Measurements from ENCODE around the gene MZF1.
"Not testable (repeated sequence)": the region's sequence is repeated elsewhere in the genome, so short reads cannot be mapped to it uniquely, and the experiment has no call there.

Gene MZF1

DNA sequence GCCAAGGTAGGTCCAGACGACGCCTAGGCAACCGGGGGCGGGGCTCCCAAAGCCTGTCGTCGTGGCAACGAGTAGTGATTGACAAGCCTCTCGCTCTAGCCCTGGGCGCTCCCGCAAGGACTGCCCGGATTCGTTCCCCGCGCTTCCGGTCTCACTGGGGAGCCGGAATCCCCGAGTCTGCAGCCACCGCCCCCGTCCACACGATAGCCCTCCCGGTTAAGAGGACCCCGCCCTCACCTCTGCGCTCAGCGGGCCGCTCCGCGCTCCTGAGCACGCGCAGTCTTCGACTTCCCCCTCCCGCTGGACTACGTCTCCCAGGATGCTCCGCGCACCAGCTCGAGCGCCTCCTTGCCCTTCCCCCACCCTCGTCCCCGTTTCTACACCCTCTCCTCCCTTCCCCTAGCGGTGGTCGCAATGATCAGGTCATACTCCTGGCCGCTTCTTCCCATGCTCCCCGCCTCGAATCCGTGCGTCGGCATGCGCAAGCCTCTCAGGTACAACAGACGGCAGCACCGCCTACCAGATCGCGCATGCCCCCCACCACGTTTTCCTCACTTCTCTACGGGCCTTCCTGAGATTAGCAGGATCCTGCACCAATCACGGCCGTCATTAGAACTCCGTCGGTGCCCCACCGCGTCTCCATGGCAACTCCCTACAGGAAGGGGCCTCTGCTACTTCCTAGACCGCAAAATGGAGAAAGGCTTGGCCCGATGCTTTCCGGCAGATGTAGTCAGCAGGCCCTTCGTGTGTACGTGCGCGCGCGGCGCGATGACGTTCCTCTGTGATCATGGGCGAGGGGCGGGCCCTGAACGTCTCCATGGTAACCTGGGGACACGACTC is at the start of gene MZF1:
Gene MZF1 (minus strand): TSS at position 518 of the 840 bp plus-strand sequence. CDS start 1,946 bp downstream, outside the sequence.
- no peak for DNase-seq

DNA sequence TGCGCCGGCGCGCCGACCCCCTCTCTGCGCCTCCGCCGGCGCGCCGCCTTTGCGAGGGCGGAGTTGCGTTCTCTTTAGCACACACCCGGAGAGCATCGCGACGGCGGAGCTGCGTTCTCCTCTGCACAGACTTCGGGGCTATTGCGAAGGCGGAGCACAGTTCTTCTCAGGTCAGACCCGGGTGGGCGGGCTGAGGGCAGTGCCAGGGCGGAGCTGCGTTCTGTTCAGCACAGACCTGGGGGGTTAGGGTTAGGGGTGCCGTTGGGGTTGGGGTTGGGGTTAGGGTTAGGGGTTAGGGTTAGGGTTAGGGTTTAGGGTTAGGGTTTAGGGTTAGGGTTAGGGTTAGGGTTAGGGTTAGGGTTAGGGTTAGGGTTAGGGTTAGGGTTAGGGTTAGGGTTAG is 34.1 kb upstream of the MZF1 start:
- not testable (repeated sequence) for DNase-seq

DNA sequence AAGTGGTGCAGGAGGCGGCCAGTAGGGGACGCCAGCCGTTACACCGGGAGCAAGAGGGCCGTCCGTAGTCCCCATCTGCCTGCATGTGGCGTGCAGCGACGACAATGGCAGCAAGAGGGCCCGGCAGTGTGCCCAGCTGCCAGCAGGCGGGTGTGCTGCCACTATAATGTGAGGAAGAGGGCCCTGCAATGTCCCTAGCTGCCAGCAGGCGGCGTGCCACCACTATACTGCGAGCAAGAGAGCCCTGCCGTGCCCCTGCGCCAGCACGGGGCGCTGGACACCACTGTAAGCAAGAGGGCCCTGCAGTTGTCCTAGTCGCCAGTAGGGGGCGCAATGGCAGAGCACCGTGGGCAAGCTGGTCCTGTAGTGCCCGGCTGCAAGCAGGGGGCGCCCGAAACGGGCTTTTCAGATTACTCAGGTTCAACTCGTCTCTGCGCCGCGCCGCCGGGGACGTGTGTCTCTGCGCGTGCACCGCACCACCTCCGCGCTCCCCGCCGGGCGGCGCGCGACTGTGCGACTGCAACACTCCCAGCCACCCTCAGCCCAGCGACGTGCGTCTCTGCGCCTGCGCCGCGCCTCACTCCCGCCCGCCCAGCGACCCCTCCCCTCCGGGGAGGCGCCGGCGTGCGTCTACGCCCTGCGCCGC is 33.2 kb upstream of the MZF1 start:
- DNase-seq: not testable (repeated sequence)

DNA sequence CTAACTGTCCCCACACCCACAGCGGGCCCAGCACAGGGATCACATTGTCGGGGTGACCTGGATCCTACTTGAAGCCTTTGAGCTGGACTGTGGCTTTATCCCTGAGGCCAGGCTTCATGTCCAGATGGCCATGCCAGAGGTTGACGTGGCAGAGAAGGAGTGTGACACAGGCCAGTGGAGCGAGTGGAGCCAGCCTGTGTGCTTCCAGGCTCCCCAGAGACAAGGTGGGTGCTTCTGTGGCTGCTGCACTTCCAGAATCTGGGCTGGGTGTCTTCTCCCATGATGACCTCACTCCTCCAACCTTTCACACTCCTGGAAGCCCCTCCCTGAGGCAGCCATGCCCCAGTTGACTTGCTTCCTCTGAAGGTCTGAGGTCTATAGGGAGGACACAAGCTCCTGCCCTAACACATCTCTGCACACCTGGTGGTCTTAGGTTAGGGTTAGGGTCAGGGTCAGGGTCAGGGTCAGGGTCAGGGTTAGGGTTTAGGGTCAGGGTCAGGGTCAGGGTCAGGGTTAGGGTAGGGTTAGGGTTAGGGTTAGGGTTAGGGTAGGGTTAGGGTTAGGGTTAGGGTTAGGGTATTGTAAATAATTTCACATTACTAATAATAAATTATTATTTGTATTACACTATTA is 13.1 kb upstream of the MZF1 start:
- no peak for DNase-seq

DNA sequence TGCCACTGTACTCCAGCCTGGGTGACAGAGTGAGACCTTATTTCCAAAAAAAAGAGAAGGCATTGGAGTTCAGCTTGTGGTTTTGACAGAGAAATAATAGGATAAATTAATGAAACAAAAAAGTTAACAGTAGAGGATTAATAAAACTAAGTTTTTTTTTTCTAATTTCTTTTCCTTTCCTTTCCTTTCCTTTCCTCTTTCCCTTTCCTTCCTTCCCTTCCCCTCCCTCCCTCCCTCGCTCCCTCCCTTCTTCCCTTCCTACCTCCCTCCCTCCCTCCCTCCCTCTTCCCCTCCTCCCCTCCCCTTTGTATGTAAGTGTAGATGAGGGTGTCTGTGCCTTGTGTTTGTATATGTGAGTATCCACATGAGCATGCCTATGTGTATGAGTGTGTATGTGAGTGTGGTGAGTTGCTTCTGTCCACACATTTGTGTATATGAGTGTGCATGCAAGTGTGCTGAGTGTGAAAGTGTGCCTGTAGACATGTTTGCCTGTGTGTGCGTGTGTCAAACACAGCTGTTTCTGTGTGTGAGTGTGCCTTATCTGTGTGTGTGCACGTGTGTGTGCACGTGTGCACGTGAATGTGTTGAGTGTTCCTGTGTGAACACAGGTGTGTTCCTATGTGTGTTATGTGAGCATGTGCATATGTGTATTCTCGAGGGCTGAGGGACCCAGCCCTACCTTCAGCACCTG is 12.5 kb upstream of the MZF1 start:
- DNase-seq: no peak

DNA sequence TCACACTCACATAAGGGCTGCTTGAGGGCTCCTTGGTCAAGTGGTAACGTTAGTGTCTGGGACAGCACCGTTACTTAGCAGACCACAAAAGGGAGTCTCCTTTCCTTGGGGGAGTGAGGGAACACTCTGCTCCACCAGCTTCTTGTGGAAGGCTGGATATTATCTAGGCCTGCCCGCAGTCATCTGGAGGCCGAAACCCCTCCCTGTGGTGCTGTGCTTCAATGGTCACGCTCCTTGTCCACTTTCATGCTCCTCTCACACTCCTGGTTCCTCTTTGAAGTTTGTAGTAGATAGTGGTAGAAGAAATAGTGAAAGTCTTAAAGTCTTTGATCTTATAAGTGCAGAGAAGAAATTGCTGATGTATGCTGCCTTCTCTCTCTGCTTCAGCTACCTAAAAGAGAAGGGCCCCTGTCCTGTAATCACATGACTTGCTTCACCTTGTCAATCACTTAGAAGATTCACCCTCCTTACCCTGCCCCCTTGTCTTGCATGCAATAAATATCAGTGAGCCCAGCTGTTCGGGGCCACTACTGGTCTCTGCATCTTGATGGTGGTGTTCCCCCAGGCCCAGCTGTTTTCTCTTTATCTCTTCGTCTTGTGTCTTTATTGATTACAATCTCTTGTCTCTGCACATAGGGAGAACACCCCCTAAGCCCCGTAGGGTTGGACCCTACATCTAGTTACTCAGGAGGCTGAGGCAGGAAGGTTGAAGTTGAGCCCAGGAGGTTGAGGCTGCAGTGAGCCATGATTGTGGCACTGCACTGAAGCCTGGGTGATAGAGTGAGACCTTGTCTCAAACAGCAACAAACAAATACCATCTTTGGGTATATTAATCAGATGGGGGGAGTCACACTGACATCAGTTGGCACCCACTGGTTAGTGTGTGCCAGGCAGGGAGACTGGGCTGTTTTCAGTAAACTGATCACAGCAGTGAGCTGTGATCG is 11.6 kb upstream of the MZF1 start:
- no peak for DNase-seq

DNA sequence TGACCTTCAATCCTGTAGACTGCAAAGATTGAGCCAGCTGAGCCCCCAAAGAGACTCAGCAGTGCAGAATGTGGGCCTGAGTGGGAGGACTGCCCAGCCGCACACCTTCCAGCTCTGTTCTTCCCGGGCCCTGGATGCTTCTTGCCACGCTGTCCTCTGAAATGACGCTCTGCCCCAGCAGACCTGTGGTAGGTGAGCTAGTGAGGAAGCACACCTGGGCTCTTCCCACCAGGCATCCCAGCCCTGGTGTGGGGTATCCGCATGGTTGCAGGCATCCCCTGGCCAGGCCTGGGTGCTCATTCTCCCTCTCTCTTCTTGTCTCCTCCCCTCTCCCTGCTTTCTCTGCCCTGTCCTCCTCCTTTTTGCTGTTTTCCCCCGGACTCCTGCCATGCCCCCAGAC is 9.8 kb upstream of the MZF1 start:
- no peak for DNase-seq

DNA sequence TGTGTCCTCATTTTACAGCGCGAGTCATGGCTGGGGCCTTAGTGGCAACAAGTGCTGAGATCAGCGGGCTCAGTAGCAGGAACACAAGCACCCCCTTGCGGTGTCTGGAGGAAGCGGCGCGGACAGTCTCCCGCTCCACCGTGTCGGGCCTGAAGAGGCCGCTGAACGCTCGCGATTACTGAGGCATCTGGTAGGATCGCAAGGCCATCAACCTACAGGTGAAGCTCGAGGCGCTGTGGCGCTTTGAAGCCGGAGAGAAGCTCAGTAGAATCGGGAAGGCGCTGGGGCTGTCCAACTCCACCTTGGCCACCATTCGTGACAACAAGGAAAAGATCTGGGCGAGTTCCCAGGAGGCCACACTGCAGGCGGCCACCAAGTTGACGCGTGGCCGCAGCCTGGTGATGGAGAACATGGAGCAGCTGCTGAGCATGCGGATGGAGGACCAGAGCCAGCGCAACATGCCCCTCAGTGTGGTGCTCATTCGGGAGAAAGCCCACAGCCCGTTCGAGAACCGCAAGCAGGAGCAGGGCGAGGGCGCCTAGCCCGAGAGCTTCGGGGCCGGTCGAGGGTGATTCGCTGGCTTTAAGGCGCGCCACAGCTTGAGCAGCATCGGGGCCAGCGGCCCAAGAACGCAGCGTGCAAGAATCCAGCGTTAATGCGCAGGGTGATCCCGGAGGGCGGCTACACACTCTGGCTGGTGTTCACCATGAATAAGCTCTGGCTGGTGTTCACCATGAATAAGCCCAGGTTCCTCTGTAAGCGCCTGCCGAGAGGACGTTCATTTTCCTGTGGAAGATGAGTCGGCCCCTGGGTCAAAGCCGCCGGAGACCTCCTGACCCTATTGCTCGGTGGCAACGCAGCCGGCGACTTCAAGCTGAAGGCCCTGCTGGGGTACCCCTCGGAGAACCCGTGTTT is 8.3 kb upstream of the MZF1 start:
- DNase-seq: no peak

DNA sequence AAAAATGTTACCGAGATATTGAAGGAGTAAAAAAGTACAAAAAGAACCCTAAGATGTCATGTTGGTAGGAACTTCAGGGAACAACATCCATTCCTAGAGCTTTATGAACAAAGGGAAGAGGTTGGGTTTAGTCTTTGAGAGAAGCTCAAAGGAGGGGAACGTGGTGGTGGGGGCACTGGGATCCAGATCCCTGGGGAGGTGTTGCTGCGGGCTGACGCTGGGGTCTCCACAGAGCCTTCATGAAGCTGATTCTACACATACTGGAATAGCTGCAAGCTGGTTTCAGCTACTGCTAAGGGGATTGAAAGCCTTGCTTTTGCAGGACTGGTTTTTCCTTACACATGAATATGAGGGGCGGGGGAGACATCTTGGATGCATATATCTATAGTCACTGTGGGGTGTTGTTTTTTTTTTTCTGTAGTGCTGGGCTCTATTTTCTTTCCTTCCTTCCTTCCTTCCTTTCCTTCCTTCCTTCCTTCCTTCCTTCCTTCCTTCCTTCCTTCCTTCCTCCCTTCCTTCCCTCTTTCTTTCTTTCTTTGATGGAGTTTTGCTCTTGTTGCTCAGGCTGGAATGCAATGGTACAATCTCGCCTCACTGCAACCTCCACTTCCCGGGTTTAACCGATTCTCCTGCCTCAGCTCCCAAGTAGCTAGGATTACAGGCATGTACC is 6.5 kb upstream of the MZF1 start:
- DNase-seq: no peak

DNA sequence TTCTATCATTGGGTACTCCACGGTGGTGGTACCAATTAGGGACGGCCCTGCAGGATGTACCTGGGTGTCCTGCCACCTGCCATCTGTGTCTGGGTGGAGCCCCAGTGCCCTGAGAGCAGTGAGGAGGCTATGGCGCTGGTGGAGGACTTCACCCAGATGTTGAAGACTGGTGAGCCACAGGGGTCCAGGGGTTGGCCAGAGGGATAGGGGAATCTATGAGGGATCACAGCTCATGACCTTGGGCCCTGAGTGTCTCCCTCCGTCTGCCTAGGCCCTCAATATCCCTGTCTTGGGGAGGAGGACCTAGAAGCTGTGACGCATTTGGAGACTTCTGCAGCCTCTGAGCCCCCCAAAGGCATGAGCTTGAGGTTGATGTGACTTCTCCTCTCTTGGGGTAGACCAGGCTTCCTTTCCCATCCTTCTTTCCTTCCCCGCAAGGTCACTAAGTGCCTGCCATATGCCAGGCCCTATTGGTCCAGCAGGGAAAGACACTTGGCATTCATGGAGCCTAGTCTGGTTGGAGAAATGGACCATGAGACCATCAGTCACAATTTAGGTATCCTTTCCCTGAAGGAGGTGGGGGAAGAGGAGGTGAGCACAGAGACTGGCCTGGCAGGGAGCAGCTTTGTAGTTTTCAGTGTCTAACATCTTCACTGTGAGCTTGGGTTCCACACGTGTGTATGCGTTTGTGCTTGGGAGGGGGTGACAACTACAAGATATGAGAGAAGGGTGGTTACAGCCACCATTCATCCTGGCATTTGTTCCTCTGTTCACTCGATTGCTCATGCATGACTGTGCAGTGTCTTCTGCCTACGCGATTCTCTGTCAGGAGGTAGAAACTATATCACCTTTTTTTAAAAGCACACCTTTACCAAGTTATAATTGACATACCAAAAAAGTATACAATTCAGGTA is 5.1 kb upstream of the MZF1 start:
- DNase-seq: no peak

DNA sequence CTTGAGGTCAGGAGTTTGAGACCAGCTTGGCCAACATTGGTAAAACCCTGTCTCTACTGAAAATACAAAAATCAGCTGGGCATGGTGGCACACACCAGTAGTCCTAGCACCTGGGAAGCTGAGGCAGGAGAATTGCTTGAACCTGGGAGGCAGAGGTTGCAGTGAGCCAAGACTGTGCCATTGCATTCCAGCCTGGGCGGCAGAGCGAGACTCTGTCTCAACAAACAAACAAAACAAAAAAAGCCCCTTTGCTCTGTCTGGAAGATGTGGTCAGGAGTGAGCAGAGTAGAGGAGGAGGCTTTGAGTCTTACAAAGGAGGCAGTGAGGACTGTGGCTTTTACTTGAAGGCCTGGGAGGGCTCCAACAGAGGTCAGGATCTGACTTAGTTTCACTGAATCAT is 4.4 kb upstream of the MZF1 start:
- not testable (repeated sequence) for DNase-seq

DNA sequence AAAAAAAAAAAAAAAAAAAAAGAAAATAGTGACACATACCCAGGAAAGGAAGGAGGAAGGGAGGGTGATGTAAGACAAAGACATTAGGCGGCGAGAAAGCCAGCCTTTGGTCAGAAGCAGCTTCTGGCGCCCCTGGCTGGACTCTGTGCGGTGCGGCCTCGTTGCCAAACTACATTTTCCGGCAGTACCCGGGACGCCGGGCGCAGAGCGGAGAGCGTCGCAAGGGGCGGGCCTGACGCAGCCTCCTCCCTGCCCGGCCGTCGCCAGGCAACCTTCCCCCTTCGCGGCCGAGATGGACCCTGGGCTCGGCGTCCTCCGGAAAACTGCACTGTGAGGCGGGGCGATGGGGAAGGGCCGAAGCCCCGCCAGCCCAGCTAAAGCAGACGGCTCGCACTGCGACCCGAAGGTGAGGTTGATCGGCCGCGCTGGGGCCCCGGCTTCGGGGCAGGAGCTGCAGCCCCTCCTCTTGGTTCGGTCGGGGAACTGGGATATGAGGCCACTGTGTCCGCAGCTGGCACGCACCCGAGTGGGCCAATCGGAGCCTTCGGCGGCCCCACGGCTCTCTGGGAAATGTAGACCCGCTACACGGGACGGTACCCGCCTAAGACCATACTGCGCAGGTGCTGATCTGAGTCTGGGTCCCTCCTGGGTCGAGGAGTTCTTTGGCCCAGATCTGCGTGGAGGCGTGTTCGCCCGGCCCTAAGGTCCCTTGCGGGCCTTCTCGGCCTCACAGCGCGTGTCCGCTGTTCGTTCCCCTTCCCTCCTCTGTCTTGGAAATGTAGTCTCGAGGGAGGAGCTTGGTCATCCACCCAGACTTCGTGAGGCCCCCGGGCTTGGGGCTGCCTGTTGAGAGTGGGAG is 2.3 kb upstream of the MZF1 start:
- no peak for DNase-seq

DNA sequence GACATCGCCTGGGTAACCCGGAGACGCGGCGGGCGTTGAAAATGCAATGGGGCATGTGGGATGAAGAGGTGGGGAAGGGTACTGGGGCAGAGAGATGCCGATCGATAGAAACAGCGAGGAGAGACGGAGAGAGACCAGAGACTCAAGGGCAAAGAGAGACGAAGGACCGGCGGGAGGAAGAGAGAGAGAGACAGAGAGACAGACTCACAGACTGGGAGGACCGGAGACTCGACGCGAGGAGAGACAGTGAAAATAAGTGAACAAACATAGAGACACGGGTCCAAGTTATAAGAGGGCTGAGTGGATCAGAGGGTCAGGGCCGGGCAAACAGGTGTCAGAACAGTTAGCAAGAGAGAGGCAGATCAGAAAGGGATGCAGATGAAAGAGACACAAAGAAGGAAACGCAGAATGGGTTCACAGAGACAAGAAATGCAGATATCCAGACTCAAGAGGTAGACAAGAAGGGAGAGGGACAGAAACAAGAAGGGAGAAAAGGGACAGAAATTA is 576 bp upstream of the MZF1 start:
- no peak for DNase-seq

DNA sequence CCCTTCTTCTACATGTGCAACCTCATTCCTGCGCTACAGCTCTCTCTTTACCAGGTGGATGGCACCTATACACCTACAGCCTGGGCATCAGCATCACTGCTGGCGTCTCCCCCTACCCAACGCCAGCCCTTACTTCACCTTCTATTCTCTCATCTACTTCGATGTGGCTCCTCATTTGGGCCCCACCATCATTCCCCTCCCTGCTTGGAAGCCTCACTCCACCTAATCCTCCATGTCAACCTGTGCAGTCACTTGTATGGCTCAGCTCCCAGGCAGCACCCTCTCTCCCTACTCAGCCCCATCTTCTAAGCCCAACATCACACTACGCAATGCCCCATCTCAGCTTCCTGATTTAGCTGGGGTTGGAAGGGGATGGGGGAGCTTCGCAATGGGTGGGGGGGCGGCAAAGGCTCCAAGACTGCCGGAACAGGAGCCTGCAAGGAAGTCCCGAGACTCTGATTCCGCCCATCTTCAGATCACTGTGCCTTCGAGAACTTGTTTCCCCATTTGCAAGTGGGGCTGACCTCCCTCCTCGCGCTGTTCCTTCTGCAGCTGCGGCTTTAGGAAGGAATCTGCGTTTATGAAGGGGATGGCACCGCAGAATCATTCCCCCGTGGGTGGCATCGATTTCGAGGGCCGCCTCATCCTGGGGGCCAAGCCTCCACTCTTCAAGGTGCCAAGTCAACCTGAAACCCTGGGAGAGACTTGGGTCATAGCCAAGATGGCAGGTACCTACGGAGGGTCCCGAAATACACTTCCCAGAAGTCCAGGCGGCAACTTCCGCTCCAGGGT is 913 bp downstream of the MZF1 start:
- no peak for DNase-seq

DNA sequence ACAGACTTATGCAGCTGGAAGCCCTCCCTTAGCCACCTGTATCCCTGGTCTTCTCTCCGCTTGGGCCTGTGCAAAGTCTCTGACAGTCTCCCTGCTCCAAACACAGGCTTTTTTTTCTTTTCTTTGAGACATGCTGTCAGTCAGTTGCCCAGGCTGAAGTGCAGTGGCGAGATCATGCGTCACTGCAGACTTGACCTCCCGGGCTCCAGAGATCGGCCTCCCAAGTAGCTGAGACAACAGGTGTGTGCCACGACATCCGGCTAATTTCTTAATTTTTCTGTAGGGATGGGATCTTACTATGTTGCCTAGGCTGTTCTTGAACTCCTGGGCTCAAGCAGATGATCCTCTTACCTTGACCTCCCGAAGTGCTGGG is 1.6 kb downstream of the MZF1 start:
- no peak for DNase-seq

DNA sequence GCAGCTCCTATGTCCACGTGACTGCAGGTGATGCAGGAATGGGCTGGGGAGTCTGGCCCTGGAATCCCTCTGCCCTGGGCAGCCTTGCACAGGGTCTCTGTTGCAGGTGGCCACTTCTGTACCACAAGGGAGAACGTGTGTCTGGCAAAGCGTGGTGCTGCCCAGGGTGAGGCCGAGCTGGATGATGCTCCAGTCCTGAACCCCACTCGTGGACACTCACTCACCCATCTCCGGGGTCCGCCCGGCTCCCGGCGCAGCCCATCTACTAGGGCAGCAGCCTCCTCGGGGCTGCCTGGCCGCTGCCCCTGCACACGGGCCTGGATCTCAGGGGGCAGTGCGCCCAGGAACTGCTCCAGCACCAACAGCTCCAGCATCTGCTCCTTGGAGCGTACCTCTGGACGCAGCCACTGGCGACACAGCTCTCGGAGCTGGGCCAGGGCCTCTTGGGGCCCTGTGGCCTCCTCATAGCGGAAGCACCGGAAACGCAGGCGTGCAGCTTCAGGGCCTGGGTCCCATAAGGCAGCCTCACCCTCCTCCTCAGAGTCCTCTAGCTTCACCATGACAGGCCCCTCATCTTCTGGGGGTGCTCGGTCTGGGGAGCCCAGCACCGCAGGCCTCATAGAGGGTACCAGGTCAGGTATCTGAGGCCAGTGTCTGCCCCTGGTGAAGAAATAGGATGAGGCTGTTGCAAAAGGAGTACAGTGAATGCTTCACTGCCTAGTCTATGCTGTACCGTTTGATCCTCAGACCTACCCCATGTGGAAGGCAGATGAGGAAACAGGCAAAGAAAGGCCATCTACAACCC is 2.2 kb downstream of the MZF1 start:
- DNase-seq: no peak

Data from NCI-H510A (cell line).